Right kidney (tissue), 1 donor: ENCODE results near the gene KCTD10.
"Not testable (repeated sequence)": the region's sequence is repeated elsewhere in the genome, so short reads cannot be mapped to it uniquely, and the experiment has no call there.

Experiments
- DNase-seq: peaks from one replicate; pipeline ENCODE4 v3.0.0-alpha.2; 2016

The KCTD10 gene

GRCh38 chr12:109473526-109474270 lies 3.4 kb downstream of the KCTD10 start:
- not testable (repeated sequence) for DNase-seq

- no peak for DNase-seq
Observed at GRCh38 chr12:109473006-109473405, 4.1 kb downstream of the KCTD10 start.

- no peak for DNase-seq
Observed at GRCh38 chr12:109469517-109469916, 7.6 kb downstream of the KCTD10 start.

GRCh38 chr12:109467978-109468676 lies 9.0 kb downstream of the KCTD10 start:
- DNase-seq = no peak

GRCh38 chr12:109466821-109467220 lies 10.3 kb downstream of the KCTD10 start:
- DNase-seq = no peak

GRCh38 chr12:109466305-109466704 lies 10.8 kb downstream of the KCTD10 start:
- DNase-seq = no peak

- DNase-seq = no peak
Observed at GRCh38 chr12:109464642-109465351, 12.3 kb downstream of the KCTD10 start.

GRCh38 chr12:109463756-109464155 lies 13.3 kb downstream of the KCTD10 start:
- no peak for DNase-seq

GRCh38 chr12:109462868-109463692 lies 14.0 kb downstream of the KCTD10 start:
- peak; percentile 64 for DNase-seq

GRCh38 chr12:109461846-109462756 lies 15.0 kb downstream of the KCTD10 start:
- DNase-seq = peak; percentile 61

- DNase-seq = peak; percentile 11
Observed at GRCh38 chr12:109461049-109461845, 15.9 kb downstream of the KCTD10 start.

- no peak for DNase-seq
Observed at GRCh38 chr12:109460538-109460937, 16.6 kb downstream of the KCTD10 start.

- DNase-seq = no peak
Observed at GRCh38 chr12:109459247-109459646, 17.9 kb downstream of the KCTD10 start.

GRCh38 chr12:109458771-109459208 lies 18.3 kb downstream of the KCTD10 start:
- peak; percentile 49 for DNase-seq

GRCh38 chr12:109458086-109458485 lies 19.0 kb downstream of the KCTD10 start:
- no peak for DNase-seq

- no peak for DNase-seq
Observed at GRCh38 chr12:109455706-109456105, 21.4 kb downstream of the KCTD10 start.

GRCh38 chr12:109452489-109452888 lies 24.6 kb downstream of the KCTD10 start:
- DNase-seq = no peak

- DNase-seq = no peak
Observed at GRCh38 chr12:109451400-109451799, 25.7 kb downstream of the KCTD10 start.

- DNase-seq = no peak
Observed at GRCh38 chr12:109450980-109451379, 26.1 kb downstream of the KCTD10 start.

GRCh38 chr12:109449845-109450532 lies 27.1 kb downstream of the KCTD10 start:
- no peak for DNase-seq
